Psoas muscle (tissue), 8 donors: Measurements from ENCODE around the gene RNF17. TPM values are rescaled to one million over a fixed set of nuclear protein-coding genes. Genes with fewer than 3 reads are reported as not detected.

Experiments used
- ATAC-seq, 4 donors: fragments of 200-7000 bp; cut with Tn5 transposase; one replicate each; pipeline ENCODE4 v1.9.1; 2020; ENCODE audit warnings: moderate library complexity in 3 of 4, mild to moderate bottlenecking in 2 of 4
- DNase-seq, 2 donors: peaks; one replicate each; pipeline ENCODE4 v3.0.0-alpha.2; 2020
- H3K27ac ChIP-seq: fragments of 200-600 bp; one replicate; pipeline ENCODE4 v1.8.0; 2022
- H3K27me3 ChIP-seq, 3 donors: fragments of 200-600 bp in 1 of 3; one replicate each; pipeline versions ENCODE4 v1.6.1 to v1.8.0; 2013 to 2022; ENCODE audit warnings: low read length in 2 of 3, mild to moderate bottlenecking in 2 of 3, moderate library complexity in 1 of 3; ENCODE audit not compliant: insufficient read depth in 3 of 3
- H3K36me3 ChIP-seq, 2 donors: fragments of 200-600 bp in 1 of 2; one replicate each; pipeline versions ENCODE4 v1.6.1 to v1.8.0; 2013 to 2022; ENCODE audit warnings: low read depth in 1 of 2, mild to moderate bottlenecking in 1 of 2, moderate library complexity in 1 of 2; ENCODE audit not compliant: insufficient read depth in 1 of 2
- H3K4me1 ChIP-seq: fragments of 200-600 bp; one replicate; pipeline ENCODE4 v1.8.0; 2022
- H3K4me3 ChIP-seq: fragments of 200-600 bp; one replicate; pipeline ENCODE4 v1.8.0; 2022; ENCODE audit warnings: mild to moderate bottlenecking
- H3K9me3 ChIP-seq: fragments of 200-600 bp; one replicate; pipeline ENCODE4 v1.8.0; 2022
- CTCF ChIP-seq: fragments of 200-600 bp; IDR thresholded peaks from one replicate; pipeline ENCODE4 v1.8.0; 2022; ENCODE audit warnings: antibody characterized with exemption
- WGBS, 3 donors: extraction: QIAGEN DNeasy Blood & Tissue Kit; methylation state at CpG; one replicate each; pipeline versions ENCODE4 v1.1.6 to v1.1.7; 2013; 5-methylcytosine and 5-hydroxymethylcytosine counted together
- intact Hi-C, 2 donors: fragments of 100-400 bp; cut with DNase I; formaldehyde crosslinking; loops; one replicate each; pipeline versions ENCODE4 v1.11.0 to v1.14.2; 2022
- polyA plus RNA-seq, 3 donors: library from polyadenylated mRNA; stranded (reverse); fragments of 200-250 nt; gene quantifications; one replicate each; pipeline ENCODE4 v1.2.3, GENCODE V29; 2013
- total RNA-seq, 4 donors: library from RNA; stranded (reverse); fragmentation: NEBNext Ultra II Directional in 2 of 4; extraction: Animal tissue kit (Norgen Biotek cat#: 25700) in 2 of 4; gene quantifications; one replicate each; pipeline versions ENCODE4 v1.2.1 to v1.2.4, GENCODE V29; 2021 to 2023
- donor health status: healthy with polysubstance abuse.
- donor health status: DM: no; HTN: no; CAD: no; lungs with moderate emphysema.
- donor health status: Bipolar disorder and iron deficiency.
- donor health status: healthy.
- donor health status: DM: yes; HTN: yes; CAD: no.
- donor health status: DM: no; HTN: no; CAD: no.
- donor health status: DM: no; HTN: no; CAD: no.
- donor health status: DM: yes; HTN: yes; CAD: no.

RNF17 gene
- total and polyA plus RNA-seq, 7 donors, result 0.05 to 0.60 TPM; not detected in 5

- Histone ChIP-seq H3K27me3 (peaks cover 0 to 4% (median 0%) of the 10 kb centered on the region in 3 donors), H3K36me3 (no peaks in the 10 kb centered on the region), H3K4me1 (peaks cover 2% of the 10 kb centered on the region), H3K4me3 (no peak overlapping the region), H3K9me3 (no peaks in the 10 kb centered on the region), H3K27ac (no peak overlapping the region)
- intact Hi-C loops, result no loop called here
- TF ChIP-seq CTCF, result no peak
- DNase-seq (peak in 1 of 2 donors; percentile 46), ATAC-seq (peak in 1 of 4 donors; percentile 60)
- 82 to 86% (median 85%) methylated on average over 40 of the region's 40 CpGs for WGBS, 3 donors
Observed at GRCh38 chr13:24718192-24718965, 45.6 kb upstream of the RNF17 start.

DNA sequence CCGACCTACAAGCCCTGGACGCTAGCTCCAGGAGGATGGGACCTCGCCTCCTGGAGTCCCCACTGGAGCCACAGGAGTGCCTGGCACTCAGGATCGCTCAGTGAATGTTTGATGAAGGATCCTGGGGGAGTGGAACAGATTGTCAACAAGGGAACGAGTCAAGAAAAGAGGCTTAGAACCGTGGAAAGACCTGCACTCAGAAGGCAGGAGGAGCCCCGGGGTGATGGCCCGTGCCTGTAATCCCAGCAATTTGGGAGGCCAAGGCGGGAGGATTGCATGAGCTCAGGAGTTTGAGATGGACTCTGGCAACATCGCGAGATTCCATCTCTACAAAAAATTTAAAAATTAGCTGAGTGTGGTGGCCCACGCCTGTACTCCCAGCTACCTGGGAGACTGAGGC lies 44.8 kb upstream of the RNF17 start:
- 86 to 88% (median 87%) methylated on average over 12 of the region's 12 CpGs for WGBS, 3 donors

GRCh38 chr13:24723206-24723605 lies 40.8 kb upstream of the RNF17 start:
- ATAC-seq, result no peak
- Histone ChIP-seq H3K9me3 (no peaks in the 10 kb centered on the region), H3K4me3 (no peak overlapping the region), H3K36me3 (no peaks in the 10 kb centered on the region), H3K4me1 (no peaks in the 10 kb centered on the region), H3K27me3 (peaks cover 0 to 9% (median 0%) of the 10 kb centered on the region in 3 donors), H3K27ac (no peak overlapping the region)
- intact Hi-C loops, result no loop called here
- 40 to 55% (median 44%) methylated on average over 12 of the region's 12 CpGs for WGBS, 3 donors
- TF ChIP-seq CTCF, result no peak
- peak in 1 of 2 donors; percentile 10 for DNase-seq

More for the DNA sequence above, 44.8 kb upstream of the RNF17 start:
- Histone ChIP-seq H3K9me3 (no peaks in the 10 kb centered on the region), H3K27me3 (peaks cover 0 to 6% (median 0%) of the 10 kb centered on the region in 3 donors), H3K27ac (no peak overlapping the region), H3K4me1 (no peaks in the 10 kb centered on the region), H3K36me3 (no peaks in the 10 kb centered on the region), H3K4me3 (no peak overlapping the region)
- ATAC-seq, result no peak
- TF ChIP-seq CTCF, result no peak
- DNase-seq, result peak in 1 of 2 donors; percentile 36
- intact Hi-C loops, result no loop called here

- intact Hi-C loops, result loop anchor here in 1 of 2 donors (5.0 kb wide), 1 partner anchor 32 kb away; no protein-coding TSS in a partner anchor
- H3K9me3 ChIP-seq, result no peaks in the 10 kb centered on the region
- no peaks in the 10 kb centered on the region for H3K36me3 ChIP-seq
- no peaks in the 10 kb centered on the region for H3K4me1 ChIP-seq
- no peak overlapping the region for H3K4me3 ChIP-seq
- DNase-seq (no peak), ATAC-seq (no peak)
- no peak overlapping the region for H3K27ac ChIP-seq
- 38 to 47% (median 41%) methylated on average over 2 of the region's 2 CpGs for WGBS, 3 donors
- H3K27me3 ChIP-seq, result peaks cover 0 to 9% (median 0%) of the 10 kb centered on the region in 3 donors
- no peak for TF ChIP-seq CTCF
Observed at GRCh38 chr13:24724714-24725113, 39.3 kb upstream of the RNF17 start.
